HFF-Myc (cell line): ENCODE data around the gene PPIP5K2.
A peak's percentile ranks its signal among the peaks of the same experiment; 100 is the strongest.
"Not testable (repeated sequence)": the region's sequence is repeated elsewhere in the genome, so short reads cannot be mapped to it uniquely, and the experiment has no call there.

Experiments
- DNase-seq: peaks from one replicate; pipeline ENCODE4 v3.0.0-alpha.2; 2011; ENCODE audit warnings: low read depth; ENCODE audit errors: extremely low read depth
- H3K4me3 ChIP-seq: replicated peaks from 2 replicates; pipeline ENCODE4 v1.5.1; 2011; ENCODE audit warnings: low read depth, mild to moderate bottlenecking, control low read depth, low read length
- CTCF ChIP-seq: IDR thresholded peaks from 2 replicates; pipeline ENCODE4 v1.5.1; 2012; ENCODE audit warnings: mild to moderate bottlenecking, low read depth, low read length, control low read depth; ENCODE audit errors: missing control alignments

Gene PPIP5K2

GRCh38 chr5:103133231-103133630 is 13.1 kb downstream of the PPIP5K2 start:
- no peak for DNase-seq
- H3K4me3 ChIP-seq = no peak overlapping the region
- TF ChIP-seq CTCF = no peak

- no peak for DNase-seq
- TF ChIP-seq CTCF = no peak
- H3K4me3 ChIP-seq = no peak overlapping the region
Measured at GRCh38 chr5:103135461-103135860, 15.4 kb downstream of the PPIP5K2 start.

- H3K4me3 ChIP-seq = no peak overlapping the region
- no peak for DNase-seq
- TF ChIP-seq CTCF = no peak
Measured at GRCh38 chr5:103138202-103138690, 18.1 kb downstream of the PPIP5K2 start.

- DNase-seq = peak; percentile 37
- no peak overlapping the region for H3K4me3 ChIP-seq
- peak; percentile 94 for TF ChIP-seq CTCF
Measured at GRCh38 chr5:103139264-103139865, 19.3 kb downstream of the PPIP5K2 start.

- not testable (repeated sequence) for H3K4me3 ChIP-seq, DNase-seq
Measured at GRCh38 chr5:103142132-103142531, 22.0 kb downstream of the PPIP5K2 start.

GRCh38 chr5:103145196-103145595 is 25.1 kb downstream of the PPIP5K2 start:
- DNase-seq = no peak
- no peak overlapping the region for H3K4me3 ChIP-seq
- no peak for TF ChIP-seq CTCF

GRCh38 chr5:103148213-103148612 is 28.1 kb downstream of the PPIP5K2 start:
- H3K4me3 ChIP-seq = no peak overlapping the region
- DNase-seq = no peak
- no peak for TF ChIP-seq CTCF
